Osteoblast (primary cell): ENCODE data around the gene CCNDBP1. TPM values are rescaled to one million over a fixed set of nuclear protein-coding genes. Genes with fewer than 3 reads are reported as not detected.
"Not testable (repeated sequence)": the region's sequence is repeated elsewhere in the genome, so short reads cannot be mapped to it uniquely, and the experiment has no call there.

Experiments
- DNase-seq: peaks from one replicate; pipeline ENCODE4 v3.0.0; 2011; ENCODE audit warnings: low spot score, mixed read lengths; ENCODE audit not compliant: insufficient read length; ENCODE audit errors: missing footprints
- H2AFZ ChIP-seq: 2 replicates; pipeline ENCODE4 v1.6.0; 2011; ENCODE audit warnings: mild to moderate bottlenecking, low read length
- H3K27ac ChIP-seq: 2 replicates; pipeline ENCODE4 v1.5.1; 2011; ENCODE audit warnings: mild to moderate bottlenecking, low read depth, low read length, moderate library complexity
- H3K27me3 ChIP-seq: 2 replicates; pipeline ENCODE4 v1.6.0; 2012; ENCODE audit warnings: mild to moderate bottlenecking, control low read depth, inconsistent platforms, low read length, moderate library complexity; ENCODE audit not compliant: insufficient read depth
- H3K36me3 ChIP-seq: 2 replicates; pipeline ENCODE4 v1.5.1; 2011; ENCODE audit warnings: mild to moderate bottlenecking, low read length, control low read depth, moderate library complexity; ENCODE audit not compliant: insufficient read depth
- H3K4me1 ChIP-seq: 2 replicates; pipeline ENCODE4 v1.5.1; 2011; ENCODE audit warnings: mild to moderate bottlenecking, low read length, control low read depth, moderate library complexity; ENCODE audit not compliant: insufficient read depth
- H3K4me2 ChIP-seq: 2 replicates; pipeline ENCODE4 v1.6.0; 2011; ENCODE audit warnings: mild to moderate bottlenecking, low read length; ENCODE audit not compliant: insufficient read depth
- H3K4me3 ChIP-seq: fragments of 200-600 bp; sonication (generic); 3 replicates; pipeline ENCODE4 v1.5.1; 2012; ENCODE audit warnings: mild to moderate bottlenecking, low read length, inconsistent platforms; ENCODE audit not compliant: insufficient read depth
- H3K79me2 ChIP-seq: 2 replicates; pipeline ENCODE4 v1.6.0; 2012; ENCODE audit warnings: mild to moderate bottlenecking, low read length, control low read depth, inconsistent platforms; ENCODE audit not compliant: insufficient read depth
- H3K9me3 ChIP-seq: 2 replicates; pipeline ENCODE4 v1.5.1; 2011; ENCODE audit warnings: low read depth, low read length, control low read depth
- H4K20me1 ChIP-seq: 2 replicates; pipeline ENCODE4 v1.6.0; 2012; ENCODE audit warnings: mild to moderate bottlenecking, low read length, control low read depth; ENCODE audit not compliant: insufficient read depth
- CTCF ChIP-seq: IDR thresholded peaks from 2 replicates; pipeline ENCODE4 v1.5.1; 2011; ENCODE audit warnings: mild to moderate bottlenecking, low read depth, low read length, moderate library complexity; ENCODE audit errors: extremely low read depth
- total RNA-seq: library from RNA; depleted of rRNA; stranded (reverse); fragments of >200 nt; gene quantifications from 2 replicates; pipeline ENCODE4 v1.2.3, GENCODE V29; 2012

The CCNDBP1 gene
- total RNA-seq, 1 donor: 66.6 TPM

- Histone ChIP-seq H3K27me3 (no peaks in the 10 kb centered on the region), H2AFZ (no peak overlapping the region), H3K4me2 (no peak overlapping the region), H3K4me3 (no peak overlapping the region), H3K9me3 (no peaks in the 10 kb centered on the region), H3K4me1 (peaks cover 22% of the 10 kb centered on the region), H4K20me1 (no peaks in the 10 kb centered on the region), H3K79me2 (no peaks in the 10 kb centered on the region), H3K27ac (no peak overlapping the region), H3K36me3 (peaks cover 11% of the 10 kb centered on the region)
- no peak for DNase-seq
- TF ChIP-seq CTCF: no peak
Observed at GRCh38 chr15:43165801-43166325, 19.3 kb upstream of the CCNDBP1 start.

GRCh38 chr15:43167261-43167660, 17.9 kb upstream of the CCNDBP1 start:
- not testable (repeated sequence) for H3K9me3 ChIP-seq, H4K20me1 ChIP-seq, H2AFZ ChIP-seq, DNase-seq, H3K4me3 ChIP-seq, H3K27me3 ChIP-seq, H3K27ac ChIP-seq, H3K36me3 ChIP-seq, H3K79me2 ChIP-seq, H3K4me2 ChIP-seq
- H3K4me1 ChIP-seq: peaks cover 22% of the 10 kb centered on the region

- Histone ChIP-seq H3K27ac (no peak overlapping the region), H3K4me2 (peak overlapping the region; percentile 15), H3K36me3 (peaks cover 6% of the 10 kb centered on the region), H2AFZ (no peak overlapping the region), H3K4me3 (no peak overlapping the region), H3K79me2 (no peaks in the 10 kb centered on the region), H3K27me3 (no peaks in the 10 kb centered on the region), H3K9me3 (no peaks in the 10 kb centered on the region), H4K20me1 (no peaks in the 10 kb centered on the region), H3K4me1 (peaks cover 22% of the 10 kb centered on the region)
- TF ChIP-seq CTCF: no peak
- peak; percentile 72 for DNase-seq
Observed at GRCh38 chr15:43168192-43169107, 16.8 kb upstream of the CCNDBP1 start.

GRCh38 chr15:43169888-43170287, 15.3 kb upstream of the CCNDBP1 start:
- no peak for DNase-seq
- peaks cover 22% of the 10 kb centered on the region for H3K4me1 ChIP-seq
- no peaks in the 10 kb centered on the region for H3K9me3 ChIP-seq
- H3K27ac ChIP-seq: no peak overlapping the region
- no peak for TF ChIP-seq CTCF
- no peaks in the 10 kb centered on the region for H3K27me3 ChIP-seq
- no peak overlapping the region for H2AFZ ChIP-seq
- no peaks in the 10 kb centered on the region for H3K79me2 ChIP-seq
- peak overlapping the region; percentile 16 for H3K4me2 ChIP-seq
- peaks cover 8% of the 10 kb centered on the region for H3K36me3 ChIP-seq
- no peak overlapping the region for H3K4me3 ChIP-seq
- H4K20me1 ChIP-seq: no peaks in the 10 kb centered on the region

GRCh38 chr15:43175656-43176309, 9.4 kb upstream of the CCNDBP1 start:
- H3K79me2 ChIP-seq, H3K4me1 ChIP-seq, H4K20me1 ChIP-seq, H3K27me3 ChIP-seq, H3K36me3 ChIP-seq, H3K4me3 ChIP-seq, DNase-seq, H3K27ac ChIP-seq, H2AFZ ChIP-seq, H3K9me3 ChIP-seq, H3K4me2 ChIP-seq: not testable (repeated sequence)

DNA sequence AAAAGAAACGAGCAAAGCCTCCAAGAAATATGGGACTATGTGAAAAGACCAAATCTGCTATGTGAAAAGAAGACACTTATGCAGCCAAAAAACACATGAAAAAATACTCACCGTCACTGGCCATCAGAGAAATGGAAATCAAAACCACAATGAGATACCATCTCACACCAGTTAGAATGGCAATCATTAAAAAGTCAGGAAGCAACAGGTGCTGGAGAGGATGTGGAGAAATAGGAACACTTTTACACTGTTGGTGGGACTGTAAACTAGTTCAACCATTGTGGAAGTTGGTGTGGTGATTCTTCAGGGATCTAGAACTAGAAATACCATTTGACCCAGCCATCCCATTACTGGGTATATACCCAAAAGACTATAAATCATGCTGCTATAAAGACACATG, 8.1 kb upstream of the CCNDBP1 start:
- H3K9me3 ChIP-seq, H3K4me2 ChIP-seq, H4K20me1 ChIP-seq, H3K27me3 ChIP-seq, H2AFZ ChIP-seq, H3K27ac ChIP-seq, DNase-seq, H3K79me2 ChIP-seq, H3K4me3 ChIP-seq, H3K4me1 ChIP-seq, H3K36me3 ChIP-seq: not testable (repeated sequence)
